HG02970 (cell line): ENCODE results near the gene PROM1.
A peak's percentile ranks its signal among the peaks of the same experiment; 100 is the strongest.

Experiments
- ATAC-seq: cut with Tn5 transposase; IDR thresholded peaks from one replicate; pipeline ENCODE4 v1.9.1; 2021; ENCODE audit warnings: mild to moderate bottlenecking, moderate library complexity, moderate number of reproducible peaks; ENCODE audit not compliant: unreplicated experiment, low FRiP score

Gene PROM1

DNA sequence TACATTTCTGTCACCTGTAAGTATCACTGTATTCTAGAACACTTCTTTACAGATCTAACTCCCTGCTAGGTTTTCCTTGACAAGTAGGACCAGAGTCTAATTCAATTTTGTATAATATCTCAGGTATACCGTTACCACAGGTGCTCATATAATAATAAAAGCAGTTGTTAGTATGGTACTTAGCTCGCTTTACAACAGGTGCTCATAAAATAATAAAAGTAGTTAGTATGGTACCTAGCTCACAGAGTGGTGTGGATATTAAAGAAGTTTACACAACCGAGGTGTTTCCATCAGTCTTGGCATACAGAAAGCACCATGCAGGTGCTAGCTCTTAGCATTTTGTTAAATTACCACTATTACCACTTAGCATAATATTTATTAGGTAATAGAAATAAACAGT lies 88.0 kb downstream of the PROM1 start:
- no peak for ATAC-seq

DNA sequence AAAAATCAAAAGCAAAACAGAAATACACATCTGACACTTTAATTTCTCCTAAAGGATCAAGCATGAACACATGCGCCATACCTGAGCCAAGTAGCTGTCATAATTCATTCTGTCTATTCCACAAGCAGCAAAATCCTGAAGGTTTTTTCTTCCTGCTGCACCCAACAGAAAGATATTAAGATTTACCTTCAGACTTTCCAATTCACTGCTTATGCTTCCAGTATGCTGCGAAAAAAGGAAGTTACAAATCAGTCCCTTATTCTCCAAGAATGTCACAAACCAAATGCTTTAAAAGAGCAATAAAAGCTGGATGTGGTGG lies 91.7 kb downstream of the PROM1 start:
- ATAC-seq = no peak

DNA sequence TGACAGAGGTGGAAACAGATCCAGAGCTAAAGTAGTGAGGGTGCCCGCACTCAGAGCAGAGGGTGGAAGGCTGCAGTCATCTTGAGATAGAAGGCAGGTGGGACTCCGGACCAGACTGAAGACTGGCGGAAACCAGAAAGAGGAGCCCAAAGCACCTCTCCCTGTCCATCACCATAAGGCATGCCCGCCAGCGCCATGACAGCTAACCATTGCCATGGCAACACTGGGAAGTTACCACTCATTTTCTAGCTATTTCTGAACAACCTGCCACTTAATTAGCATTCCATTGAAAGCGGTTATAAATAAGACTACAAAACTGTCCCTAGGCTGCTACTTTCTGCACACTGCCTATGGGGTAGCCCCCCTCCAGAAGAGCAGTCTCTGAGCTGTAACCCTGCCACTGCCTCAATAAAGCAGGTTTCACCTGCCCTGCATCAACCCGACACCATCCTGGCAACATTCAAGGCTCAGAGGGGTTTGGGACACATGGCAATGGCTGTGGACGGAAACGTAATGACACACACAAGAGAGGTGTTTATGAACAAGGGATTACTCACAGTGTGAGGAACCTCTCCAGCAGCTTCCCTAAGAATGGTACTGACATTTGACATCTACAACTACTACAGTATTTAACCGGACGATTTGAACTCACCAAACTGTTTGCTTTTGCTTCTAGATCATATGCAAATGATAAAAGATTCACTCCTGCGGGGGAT lies 93.1 kb downstream of the PROM1 start:
- ATAC-seq = no peak

DNA sequence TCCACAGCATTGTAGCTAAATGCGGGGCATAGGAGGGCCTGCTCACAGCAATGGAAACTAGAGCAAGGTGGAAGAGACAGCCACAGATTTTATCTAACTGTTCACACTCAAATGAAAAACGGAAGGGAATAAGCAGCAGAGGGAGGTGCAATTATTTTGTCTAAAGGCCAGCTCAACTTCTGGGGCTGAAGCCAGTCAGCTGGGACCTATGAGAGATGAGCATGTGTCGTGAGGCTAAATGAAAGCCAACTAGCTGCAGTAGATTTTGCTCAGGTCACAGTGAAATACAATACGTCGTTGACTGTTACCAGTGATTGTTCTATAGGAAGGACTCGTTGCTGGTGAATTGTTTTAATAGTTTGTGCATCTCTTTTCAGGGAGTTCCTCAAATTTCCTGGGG lies 94.4 kb downstream of the PROM1 start:
- ATAC-seq = no peak

DNA sequence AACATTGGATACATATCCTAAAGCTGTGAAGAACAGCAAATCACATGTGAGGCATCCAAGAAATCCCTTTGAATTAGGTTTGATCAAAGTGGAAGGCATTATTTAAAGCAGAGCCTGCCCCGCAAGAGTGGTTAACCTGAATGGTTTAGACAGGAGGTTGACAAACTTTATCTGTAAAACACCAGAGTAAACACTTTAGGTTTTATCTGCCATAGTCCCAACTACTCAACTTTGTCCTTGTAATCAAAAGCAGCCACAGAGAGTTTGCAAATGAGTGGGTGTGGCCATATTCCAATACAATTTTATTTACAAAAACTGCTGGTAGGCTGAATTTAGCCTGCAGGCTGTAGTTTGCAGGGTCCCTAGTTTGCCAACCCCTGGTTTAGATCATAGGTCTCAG lies 95.6 kb downstream of the PROM1 start:
- ATAC-seq = no peak

DNA sequence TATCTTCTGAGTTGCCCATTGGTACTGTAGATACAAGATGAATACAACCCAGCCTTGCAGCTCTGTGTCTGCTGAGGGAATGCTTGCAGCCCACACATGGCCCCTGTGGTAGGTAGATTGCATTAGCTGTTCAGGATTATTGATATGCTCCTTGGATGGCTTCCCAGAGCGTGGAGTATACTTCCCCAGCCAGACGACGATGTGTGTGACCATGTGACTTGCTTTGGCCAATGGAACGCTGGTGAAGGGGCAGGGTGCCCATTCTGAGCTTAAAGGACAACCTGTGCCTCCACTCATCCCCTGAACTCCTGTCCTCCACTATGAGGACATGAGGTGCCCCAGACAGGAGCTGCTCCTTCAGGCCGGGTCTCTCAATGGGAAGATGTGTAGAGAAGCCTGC lies 96.9 kb downstream of the PROM1 start:
- ATAC-seq = no peak

DNA sequence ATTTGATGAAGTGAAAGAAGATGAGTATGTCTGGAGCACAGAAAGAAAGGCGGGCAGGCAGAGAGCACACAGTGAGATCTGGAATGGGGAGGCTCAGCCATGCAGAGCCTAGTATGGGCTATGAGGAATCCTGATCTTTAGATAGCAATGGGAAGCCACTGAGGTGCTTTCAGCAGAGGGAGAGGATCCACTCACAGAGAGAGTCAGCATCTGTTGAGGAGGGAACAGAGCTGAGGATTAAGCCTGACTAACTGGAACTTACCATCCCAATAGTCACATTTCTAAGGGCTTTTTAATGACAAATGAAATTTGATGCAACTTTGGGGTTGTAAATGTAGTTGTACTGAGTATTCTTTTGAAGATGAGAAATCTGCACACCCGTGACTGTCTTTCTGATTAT lies 100.2 kb downstream of the PROM1 start:
- ATAC-seq = no peak

DNA sequence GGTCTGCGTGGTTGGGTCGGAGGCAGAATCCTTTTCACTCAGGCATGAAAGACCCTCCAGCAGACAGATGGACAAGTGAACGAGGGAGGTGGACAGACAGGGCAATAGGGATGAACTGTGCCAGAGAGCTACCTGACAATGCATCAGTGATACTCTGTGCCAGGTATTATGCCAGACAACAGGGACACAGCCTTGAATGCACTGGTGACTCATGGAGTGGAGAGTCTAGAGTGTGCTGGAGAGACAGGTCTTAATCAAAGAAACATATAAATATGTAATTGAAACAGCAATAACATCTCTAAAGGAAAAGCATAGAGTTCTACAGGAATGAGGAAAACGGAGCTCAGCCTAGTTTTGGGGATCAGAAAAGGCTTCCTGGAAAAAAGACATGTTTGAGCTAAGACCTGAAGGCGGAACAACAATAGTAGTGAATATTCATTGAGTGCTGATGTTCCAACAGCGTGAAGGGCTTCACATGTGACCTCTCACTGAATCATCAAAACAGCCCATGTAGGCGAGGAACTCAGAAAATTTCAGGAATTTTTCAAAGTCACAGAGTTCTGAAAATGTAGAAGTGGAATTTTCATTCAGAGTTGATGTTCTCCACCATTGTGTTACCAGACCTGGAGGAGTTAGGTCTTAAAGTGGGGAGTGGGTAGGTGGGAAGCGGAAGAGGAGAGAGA lies 100.8 kb downstream of the PROM1 start:
- ATAC-seq = no peak

DNA sequence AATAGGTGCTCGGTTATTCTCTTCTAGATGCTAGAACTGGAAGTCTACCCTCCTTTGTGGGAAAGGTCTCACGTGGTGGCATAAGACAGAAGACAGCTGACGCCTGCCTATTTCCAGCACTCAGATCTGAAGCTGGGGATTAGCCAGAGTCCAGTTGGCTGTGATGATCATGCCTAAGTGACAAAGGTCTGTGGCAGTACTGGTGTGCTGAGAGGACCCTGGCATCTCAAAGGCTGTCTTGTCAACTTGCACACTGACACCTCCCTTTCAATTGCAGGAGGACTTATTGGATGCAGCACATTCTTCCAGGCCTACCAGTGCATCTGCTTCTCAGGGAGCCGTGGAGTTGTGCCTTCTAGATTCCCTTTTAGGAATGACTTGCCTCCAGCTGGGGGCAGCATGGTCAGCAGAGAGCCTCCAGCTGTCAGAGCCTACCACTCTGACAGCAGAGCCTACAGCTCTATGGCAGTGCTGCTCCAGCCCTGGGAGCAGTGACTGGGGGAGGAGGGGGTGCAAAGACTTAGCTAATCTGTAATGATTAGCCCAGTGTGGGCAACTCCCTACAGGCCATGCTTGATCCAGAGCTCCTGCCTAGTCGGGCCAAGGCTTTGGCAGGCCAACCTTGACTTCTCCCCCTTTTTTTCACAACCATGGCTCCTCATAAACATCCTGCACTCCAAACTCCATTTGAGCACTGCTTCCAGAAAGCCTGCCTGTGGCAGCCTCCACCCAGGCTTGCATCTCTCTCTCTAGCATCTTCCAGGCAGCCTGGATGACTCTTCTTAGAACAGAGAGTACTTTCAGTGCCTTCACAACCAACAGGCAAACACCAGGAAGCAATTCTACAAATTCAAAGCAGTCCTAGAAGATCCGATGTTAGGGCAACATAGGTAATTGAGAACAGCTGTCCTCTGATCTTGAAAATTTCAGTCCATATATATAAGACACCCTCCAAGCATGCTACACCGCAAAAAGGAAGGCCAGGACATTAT lies 107.1 kb downstream of the PROM1 start:
- no peak for ATAC-seq

DNA sequence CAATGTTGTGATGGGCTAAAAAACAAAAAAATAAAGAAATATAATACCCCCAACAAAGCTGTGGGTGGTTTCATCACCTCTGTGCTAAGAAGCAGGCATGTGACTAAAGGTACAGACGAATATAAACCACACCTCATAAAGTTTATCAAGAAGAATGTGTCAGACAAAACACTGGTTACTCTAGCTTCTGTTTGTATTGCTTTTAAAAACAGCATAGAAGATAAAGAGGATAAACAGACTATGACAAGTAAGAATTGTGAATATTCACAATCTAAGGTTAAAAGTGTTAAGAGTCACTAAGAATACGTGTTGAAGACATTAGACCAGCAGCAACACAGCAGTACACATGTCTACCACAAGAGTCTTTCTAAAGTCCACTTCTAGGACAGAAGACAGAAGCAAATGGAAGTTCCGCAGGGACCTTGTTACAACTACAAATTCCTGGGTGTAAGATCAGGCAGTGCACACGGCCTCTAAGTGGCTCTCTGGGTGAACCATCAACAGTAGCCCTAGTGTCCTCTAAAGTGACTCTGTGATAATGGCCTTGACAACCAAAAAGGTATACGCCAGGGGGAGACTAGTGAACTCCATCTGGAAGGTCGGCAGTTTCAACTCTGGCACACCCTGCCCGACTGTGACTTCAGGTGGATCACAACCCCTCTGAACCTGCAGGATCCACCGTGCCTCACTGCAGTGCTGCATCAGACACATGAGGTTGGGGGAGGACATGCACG lies 112.6 kb downstream of the PROM1 start:
- ATAC-seq = no peak

DNA sequence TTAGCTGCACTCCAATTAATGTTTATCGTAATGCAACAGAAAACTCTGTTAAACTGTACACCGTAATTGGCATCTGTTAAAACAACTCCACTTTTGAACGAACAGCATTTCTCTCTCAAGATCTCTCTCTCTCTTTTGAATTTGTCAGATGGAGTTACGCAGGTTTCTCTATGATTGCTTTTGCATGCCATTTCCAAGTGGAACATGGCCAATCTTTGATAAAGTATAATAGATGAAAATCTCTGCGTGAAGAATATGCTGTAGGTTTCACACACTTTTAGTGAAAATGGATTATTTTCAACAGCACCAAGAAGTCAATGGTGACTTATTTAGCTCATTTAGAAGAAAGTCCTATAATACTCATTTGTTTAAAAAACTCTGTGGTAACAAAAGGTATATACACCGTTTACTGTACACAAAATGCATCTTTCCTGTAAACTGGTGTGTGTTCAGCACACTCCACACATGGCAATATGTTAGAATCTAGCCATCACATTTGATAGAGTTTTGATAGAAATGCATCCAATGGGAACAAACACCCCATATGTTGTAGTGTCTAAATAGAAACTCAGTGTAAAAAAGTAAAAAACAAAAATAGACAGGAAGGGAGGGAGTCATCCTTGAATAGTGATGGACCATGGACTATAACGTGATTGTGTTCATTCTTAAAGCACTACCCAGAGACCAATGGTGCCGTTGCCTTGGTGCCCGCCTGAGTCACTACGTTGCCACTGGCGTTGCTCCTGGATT lies 115.1 kb downstream of the PROM1 start:
- no peak for ATAC-seq

DNA sequence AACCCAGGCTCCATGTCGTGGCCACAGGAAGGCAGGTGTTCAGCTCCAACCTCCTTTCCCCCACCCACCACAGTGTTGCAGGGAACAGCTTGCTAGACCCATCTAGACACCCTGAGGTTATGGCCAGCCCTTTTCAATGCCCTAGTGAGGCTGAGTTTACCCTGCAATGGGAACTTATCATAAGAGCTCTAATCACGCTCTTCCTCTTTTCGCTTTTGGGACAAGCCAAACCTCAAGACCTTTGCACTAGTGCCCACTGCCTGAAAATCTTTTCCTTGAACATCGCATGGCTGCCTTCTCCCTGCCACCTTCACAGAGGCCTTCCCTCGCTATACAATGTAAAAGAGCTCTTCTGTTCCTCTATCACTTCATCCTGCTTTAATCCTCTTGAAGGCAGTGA lies 118.5 kb downstream of the PROM1 start:
- ATAC-seq = no peak

DNA sequence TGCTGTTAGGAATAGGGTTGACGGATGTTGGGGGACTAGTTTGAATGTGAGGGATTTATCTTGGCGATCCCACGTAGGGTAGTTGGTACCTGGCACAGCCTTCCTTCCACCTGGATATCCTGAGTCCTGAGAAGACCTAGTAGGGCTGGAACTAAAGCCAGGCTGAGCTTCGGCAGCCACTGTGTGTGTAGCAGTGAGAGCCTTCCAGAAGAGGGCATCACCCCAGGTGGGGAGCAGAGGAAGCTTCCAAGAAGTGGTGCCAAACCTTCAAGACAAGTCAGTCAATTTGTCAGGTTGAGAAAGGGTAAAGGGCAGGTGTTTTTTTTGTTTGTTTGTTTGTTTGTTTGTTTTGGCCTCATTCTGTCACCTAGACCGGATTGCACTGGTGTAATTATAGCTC lies 119.7 kb downstream of the PROM1 start:
- ATAC-seq = no peak

DNA sequence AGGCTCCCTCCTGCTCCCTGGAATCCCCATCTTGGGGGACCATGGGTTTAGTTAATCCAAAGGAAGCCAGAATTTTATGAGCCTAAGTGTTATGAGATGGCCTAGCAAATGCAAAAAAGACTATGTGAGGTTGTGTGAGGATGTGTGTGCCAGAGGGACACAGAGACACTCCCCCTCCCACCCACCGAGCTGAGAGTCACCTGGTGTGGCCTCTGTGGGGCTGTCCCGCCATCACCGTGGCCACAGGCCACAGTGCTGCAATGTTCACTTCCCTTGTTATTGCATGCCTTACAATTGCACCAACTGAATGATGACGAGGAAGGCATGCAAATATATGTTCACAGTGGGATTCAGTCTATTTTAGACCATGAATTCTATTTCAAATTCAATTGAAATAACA lies 120.2 kb downstream of the PROM1 start:
- ATAC-seq = peak; percentile 73

DNA sequence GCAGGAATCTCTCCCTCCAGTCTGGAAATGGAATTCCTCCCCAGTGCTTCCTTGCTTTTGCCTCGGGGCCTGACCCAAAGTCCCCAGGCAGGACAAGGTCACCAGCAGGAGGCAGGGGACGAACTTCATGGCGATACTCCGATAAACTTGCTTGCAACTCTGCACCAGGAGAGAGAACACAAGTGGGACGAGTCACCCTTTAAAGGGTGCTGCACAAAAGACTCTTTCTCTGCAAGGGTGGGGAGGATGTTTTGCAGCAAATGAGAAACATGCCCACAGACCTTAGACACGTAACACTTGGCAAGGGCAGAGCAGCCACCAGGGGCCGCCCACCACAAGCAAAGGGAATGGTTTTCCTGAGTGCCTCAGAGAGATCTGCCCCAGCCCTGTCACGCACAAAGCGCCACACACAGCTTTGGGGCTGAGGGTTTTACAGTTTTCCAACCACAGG lies 120.8 kb downstream of the PROM1 start, which contains the start of gene FGFBP2:
FGFBP2 (minus strand) TSS at position 175 of the 451 bp plus-strand sequence; CDS start at position 129, 46 bp downstream.
- ATAC-seq = peak; percentile 30

DNA sequence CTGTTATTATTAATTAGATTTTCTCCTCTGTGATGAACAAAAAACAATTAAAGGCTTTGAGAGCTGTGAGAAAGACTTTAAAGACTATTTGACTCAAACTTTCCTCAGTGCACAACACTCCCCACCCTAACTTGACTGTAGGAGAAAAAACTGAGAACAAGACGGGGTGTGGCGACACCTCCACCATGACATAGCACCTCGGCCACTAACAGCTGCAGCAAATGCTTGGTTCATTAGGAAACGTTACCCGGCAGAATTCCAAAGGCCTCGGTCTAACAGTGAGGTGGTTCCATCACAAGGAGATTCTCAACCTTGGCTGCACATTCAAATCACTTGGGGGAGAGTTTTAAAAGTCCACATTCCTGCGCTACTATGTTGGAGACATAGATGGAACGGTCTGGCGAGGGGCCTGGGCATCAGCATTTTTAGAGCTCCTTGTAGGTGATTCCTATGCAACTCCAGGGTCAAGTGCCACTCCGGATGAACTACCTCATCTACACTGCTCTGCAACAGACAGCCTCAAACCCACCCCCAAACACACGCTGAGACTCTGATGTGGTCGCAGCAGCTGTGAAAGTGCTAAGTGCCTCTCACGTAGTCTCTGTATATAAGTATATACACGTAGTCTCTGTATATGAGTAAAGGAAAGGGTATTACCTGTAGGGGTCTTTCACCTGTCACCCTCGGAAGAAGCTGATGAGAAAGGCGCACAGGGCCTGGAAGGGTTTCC lies 121.9 kb downstream of the PROM1 start:
- ATAC-seq = no peak

DNA sequence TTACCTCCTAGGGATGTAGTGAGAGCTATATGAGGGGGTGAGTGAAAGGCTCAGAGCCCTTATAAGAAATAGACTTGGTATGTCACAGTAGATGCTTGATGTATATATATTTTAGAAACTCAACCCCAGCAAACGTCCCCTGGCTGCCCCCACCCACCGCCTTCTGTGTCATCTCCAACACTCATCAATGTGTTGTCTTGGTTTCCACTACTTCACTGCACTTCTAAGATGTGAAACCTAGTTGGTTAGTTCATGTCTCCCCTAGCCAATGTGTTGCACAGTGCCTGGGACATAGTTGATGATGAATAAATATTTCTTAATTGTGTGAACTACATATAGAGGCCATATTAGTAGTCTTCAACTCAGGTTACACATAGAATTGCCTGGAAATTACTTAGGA lies 125.3 kb downstream of the PROM1 start:
- no peak for ATAC-seq

DNA sequence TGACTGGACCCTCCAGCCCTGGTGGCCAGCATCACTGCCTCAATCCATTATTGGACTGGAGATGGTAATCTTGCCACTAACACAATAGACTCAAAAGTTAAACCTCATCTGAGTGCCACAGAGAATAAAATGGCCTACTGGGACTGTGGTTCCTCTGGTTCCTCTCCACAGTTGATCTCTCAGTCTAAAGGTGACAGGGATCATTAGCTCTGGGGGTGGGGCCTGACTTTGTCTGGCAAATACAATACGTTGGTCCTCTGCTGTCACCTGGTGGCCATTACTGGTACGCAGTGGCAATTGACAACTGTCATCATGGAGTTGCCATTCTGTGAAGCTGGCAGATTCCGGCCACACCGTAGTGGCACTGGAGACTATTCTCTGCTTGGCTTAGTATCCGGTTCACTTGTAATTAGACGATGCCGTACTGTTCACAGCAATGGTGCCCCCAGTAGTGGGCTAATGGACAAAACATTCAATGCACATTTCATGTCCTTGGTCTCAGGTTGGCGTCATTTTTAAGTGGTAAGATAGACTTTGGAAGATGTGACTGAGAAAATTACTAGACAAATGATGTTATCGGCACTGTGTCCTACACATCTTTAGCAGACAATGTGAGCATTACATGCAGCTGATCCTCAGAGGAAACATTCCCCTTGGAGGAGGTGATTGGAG lies 127.5 kb downstream of the PROM1 start:
- ATAC-seq = peak; percentile 84

DNA sequence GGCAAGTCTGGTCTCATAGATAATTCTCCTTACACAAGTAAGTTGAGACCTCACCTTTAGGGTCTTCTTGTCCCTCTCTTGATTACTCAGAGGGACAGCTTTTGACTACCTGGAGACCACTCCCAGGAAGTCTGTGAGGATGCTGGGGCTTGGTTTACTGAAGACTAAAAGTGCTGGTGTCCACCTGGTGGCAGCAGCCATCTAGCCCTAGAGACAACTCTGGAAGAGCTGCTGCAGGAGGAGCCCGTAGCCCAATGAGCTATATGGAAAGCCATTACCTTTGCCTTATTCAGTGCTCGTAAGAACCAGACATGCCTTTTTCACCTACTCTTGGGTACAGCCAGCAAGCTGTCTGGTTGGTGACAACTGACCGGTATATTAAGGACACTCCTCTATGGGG lies 128.2 kb downstream of the PROM1 start:
- ATAC-seq = no peak
